ENCODE measurements around the gene IGBP1. TPM values are rescaled to one million over a fixed set of nuclear protein-coding genes. Genes with fewer than 3 reads are reported as not detected.

IGBP1 gene
- polyA plus RNA-seq, 1 of the 3 experiments (the other 2 are of a cell fraction): 49.4 TPM

DNA sequence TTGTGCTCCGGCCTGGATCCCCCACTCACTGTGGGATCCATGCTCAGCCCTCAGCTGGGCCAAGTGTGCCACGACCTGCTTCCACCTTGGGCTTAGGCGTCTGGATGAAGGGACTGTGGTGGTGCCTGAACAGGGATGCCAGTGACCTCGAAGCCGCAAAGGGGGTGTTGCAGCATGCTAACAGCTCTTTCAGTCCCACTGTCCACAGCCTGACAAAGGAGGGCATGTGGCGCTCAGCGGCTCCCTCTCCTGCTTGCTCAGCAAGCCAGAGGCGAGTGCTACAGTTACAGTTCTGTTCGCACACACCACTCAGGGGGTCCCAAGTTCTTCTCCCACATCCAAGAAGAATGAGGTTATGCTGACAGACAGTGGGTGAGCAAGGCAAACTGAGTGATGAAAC lies 5.2 kb upstream of the IGBP1 start:
- ChIA-PET POLR2A (no interaction called here), CTCF (interaction anchor here (0.6 to 1.9 kb wide), 2 partner anchors 31 to 56 kb away, joined by 3 to 5 read pairs; no protein-coding TSS in a partner anchor)
- Histone ChIP-seq H3K4me2 (no peak overlapping the region), H3K27ac (ENCODE audit: low read depth in 2 of 2, low read length in 1 of 2) (no peak overlapping the region), H2AFZ (ENCODE audit: low read depth) (no peak overlapping the region), H3K36me3 (replicated peaks in 1 of 2; ENCODE audit: control insufficient read depth in 1 of 2, insufficient read depth in 2 of 2, low read length in 1 of 2) (no peaks in the 10 kb centered on the region), H3K9ac (no peak overlapping the region), H3K4me1 (ENCODE audit: control insufficient read depth in 1 of 2, insufficient read depth in 2 of 2, low read depth in 1 of 2, low read length in 1 of 2) (no peaks in the 10 kb centered on the region), H3K27me3 (ENCODE audit: insufficient read depth) (no peaks in the 10 kb centered on the region), H4K20me1 (ENCODE audit: insufficient read depth) (no peaks in the 10 kb centered on the region), H3K79me2 (ENCODE audit: insufficient read depth) (no peaks in the 10 kb centered on the region), H3K9me3 (no peaks in the 10 kb centered on the region), H3K4me3 (ENCODE audit: low read depth in 2 of 2, low read length in 1 of 2) (no peak overlapping the region), H3K9me2 (no peaks in the 10 kb centered on the region), H3F3A (replicated peaks; ENCODE audit: insufficient read depth) (no peaks in the 10 kb centered on the region)
- TF ChIP-seq, protein P1, sequence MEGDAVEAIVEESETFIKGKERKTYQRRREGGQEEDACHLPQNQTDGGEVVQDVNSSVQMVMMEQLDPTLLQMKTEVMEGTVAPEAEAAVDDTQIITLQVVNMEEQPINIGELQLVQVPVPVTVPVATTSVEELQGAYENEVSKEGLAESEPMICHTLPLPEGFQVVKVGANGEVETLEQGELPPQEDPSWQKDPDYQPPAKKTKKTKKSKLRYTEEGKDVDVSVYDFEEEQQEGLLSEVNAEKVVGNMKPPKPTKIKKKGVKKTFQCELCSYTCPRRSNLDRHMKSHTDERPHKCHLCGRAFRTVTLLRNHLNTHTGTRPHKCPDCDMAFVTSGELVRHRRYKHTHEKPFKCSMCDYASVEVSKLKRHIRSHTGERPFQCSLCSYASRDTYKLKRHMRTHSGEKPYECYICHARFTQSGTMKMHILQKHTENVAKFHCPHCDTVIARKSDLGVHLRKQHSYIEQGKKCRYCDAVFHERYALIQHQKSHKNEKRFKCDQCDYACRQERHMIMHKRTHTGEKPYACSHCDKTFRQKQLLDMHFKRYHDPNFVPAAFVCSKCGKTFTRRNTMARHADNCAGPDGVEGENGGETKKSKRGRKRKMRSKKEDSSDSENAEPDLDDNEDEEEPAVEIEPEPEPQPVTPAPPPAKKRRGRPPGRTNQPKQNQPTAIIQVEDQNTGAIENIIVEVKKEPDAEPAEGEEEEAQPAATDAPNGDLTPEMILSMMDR (IDR thresholded peaks at IDR 0.05): no peak
- TF ChIP-seq RAD21 (IDR thresholded peaks at IDR 0.05; ENCODE audit: low read length) (no peak), RXRA (IDR thresholded peaks at IDR 0.05; ENCODE audit: borderline replicate concordance, low read depth) (no peak), TEAD4 (IDR thresholded peaks at IDR 0.05; ENCODE audit: borderline replicate concordance, insufficient read depth) (no peak), FOXJ3 (CRISPR knock-in tag; IDR thresholded peaks at IDR 0.05) (no peak), SMC3 (IDR thresholded peaks at IDR 0.05; ENCODE audit: low read depth, low read length) (no peak), SIN3A (IDR thresholded peaks at IDR 0.05; ENCODE audit: borderline replicate concordance, low read depth, low read length) (no peak), TAF1 (IDR thresholded peaks at IDR 0.05; ENCODE audit: borderline replicate concordance, low read depth, low read length) (no peak), JUND (IDR thresholded peaks at IDR 0.05) (no peak), EZH2phosphoT487 (IDR thresholded peaks at IDR 0.05; ENCODE audit: borderline replicate concordance, low read depth) (no peak)
- TF ChIP-seq, protein P2, sequence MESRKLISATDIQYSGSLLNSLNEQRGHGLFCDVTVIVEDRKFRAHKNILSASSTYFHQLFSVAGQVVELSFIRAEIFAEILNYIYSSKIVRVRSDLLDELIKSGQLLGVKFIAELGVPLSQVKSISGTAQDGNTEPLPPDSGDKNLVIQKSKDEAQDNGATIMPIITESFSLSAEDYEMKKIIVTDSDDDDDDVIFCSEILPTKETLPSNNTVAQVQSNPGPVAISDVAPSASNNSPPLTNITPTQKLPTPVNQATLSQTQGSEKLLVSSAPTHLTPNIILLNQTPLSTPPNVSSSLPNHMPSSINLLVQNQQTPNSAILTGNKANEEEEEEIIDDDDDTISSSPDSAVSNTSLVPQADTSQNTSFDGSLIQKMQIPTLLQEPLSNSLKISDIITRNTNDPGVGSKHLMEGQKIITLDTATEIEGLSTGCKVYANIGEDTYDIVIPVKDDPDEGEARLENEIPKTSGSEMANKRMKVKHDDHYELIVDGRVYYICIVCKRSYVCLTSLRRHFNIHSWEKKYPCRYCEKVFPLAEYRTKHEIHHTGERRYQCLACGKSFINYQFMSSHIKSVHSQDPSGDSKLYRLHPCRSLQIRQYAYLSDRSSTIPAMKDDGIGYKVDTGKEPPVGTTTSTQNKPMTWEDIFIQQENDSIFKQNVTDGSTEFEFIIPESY (IDR thresholded peaks at IDR 0.05; ENCODE audit: borderline replicate concordance, low read depth): no peak
- no CpG with 5 or more reads among the region's 9 CpGs for WGBS (ENCODE audit: low lambda C conversion rate)
- no peak for DNase-seq

DNA sequence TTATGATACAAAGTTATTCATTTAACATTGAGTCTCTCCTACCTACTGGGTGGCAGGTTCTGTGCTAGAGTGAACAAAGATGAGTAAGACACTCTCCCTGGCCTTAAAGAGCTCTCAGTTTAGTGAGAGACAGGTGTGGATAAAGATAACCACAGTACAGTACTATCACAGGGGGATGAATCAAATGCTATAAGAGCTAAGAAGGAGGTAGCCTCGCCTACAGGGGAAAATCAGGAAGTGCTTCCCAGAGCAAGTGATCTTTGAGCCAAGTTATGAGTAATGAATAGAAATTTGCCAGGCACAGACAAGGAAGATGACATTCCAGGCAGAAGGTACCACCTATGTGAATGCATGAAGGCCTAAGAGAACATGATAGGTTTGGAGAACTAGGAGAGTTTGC lies 3.4 kb upstream of the IGBP1 start:
- no peak overlapping the region for H3K4me2 ChIP-seq
- no peak for DNase-seq
- WGBS (ENCODE audit: low lambda C conversion rate): 13% methylated on average over 1 of the region's 1 CpG

More for the DNA sequence above, 3.4 kb upstream of the IGBP1 start:
- H2AFZ ChIP-seq (ENCODE audit: low read depth): no peak overlapping the region
- ChIA-PET POLR2A (no interaction called here), CTCF (interaction anchor here (0.6 to 0.7 kb wide), 2 partner anchors 31 to 627 kb away, joined by 3 read pairs; no protein-coding TSS in a partner anchor)
- peaks cover 11% of the 10 kb centered on the region for H3K79me2 ChIP-seq (ENCODE audit: insufficient read depth)
- no peak overlapping the region for H3K9ac ChIP-seq
- peaks cover 0 to under 1% of the 10 kb centered on the region in 2 experiments for H3K36me3 ChIP-seq (replicated peaks in 1 of 2; ENCODE audit: control insufficient read depth in 1 of 2, insufficient read depth in 2 of 2, low read length in 1 of 2)
- H3K27me3 ChIP-seq (ENCODE audit: insufficient read depth): no peaks in the 10 kb centered on the region
- no peaks in the 10 kb centered on the region for H4K20me1 ChIP-seq (ENCODE audit: insufficient read depth)
- H3K9me3 ChIP-seq: no peaks in the 10 kb centered on the region
- TF ChIP-seq, protein P3, sequence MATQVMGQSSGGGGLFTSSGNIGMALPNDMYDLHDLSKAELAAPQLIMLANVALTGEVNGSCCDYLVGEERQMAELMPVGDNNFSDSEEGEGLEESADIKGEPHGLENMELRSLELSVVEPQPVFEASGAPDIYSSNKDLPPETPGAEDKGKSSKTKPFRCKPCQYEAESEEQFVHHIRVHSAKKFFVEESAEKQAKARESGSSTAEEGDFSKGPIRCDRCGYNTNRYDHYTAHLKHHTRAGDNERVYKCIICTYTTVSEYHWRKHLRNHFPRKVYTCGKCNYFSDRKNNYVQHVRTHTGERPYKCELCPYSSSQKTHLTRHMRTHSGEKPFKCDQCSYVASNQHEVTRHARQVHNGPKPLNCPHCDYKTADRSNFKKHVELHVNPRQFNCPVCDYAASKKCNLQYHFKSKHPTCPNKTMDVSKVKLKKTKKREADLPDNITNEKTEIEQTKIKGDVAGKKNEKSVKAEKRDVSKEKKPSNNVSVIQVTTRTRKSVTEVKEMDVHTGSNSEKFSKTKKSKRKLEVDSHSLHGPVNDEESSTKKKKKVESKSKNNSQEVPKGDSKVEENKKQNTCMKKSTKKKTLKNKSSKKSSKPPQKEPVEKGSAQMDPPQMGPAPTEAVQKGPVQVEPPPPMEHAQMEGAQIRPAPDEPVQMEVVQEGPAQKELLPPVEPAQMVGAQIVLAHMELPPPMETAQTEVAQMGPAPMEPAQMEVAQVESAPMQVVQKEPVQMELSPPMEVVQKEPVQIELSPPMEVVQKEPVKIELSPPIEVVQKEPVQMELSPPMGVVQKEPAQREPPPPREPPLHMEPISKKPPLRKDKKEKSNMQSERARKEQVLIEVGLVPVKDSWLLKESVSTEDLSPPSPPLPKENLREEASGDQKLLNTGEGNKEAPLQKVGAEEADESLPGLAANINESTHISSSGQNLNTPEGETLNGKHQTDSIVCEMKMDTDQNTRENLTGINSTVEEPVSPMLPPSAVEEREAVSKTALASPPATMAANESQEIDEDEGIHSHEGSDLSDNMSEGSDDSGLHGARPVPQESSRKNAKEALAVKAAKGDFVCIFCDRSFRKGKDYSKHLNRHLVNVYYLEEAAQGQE (IDR thresholded peaks at IDR 0.05; ENCODE audit: low read depth, low read length): no peak
- TF ChIP-seq NRF1 (IDR thresholded peaks at IDR 0.05; ENCODE audit: low read depth, low read length) (no peak), MEF2A (IDR thresholded peaks at IDR 0.05; ENCODE audit: borderline replicate concordance, low read depth) (no peak), NFIC (IDR thresholded peaks at IDR 0.05; ENCODE audit: borderline replicate concordance) (peak; percentile 23; the same call in 1 of the 2 replicates), RCOR1 (IDR thresholded peaks at IDR 0.05; ENCODE audit: low read length) (no peak), MXI1 (IDR thresholded peaks at IDR 0.05; ENCODE audit: low read depth, low read length) (no peak), ELF1 (IDR thresholded peaks at IDR 0.05) (peak; percentile 26; the same call in 1 of the 2 replicates)
- TF ChIP-seq, protein P4, sequence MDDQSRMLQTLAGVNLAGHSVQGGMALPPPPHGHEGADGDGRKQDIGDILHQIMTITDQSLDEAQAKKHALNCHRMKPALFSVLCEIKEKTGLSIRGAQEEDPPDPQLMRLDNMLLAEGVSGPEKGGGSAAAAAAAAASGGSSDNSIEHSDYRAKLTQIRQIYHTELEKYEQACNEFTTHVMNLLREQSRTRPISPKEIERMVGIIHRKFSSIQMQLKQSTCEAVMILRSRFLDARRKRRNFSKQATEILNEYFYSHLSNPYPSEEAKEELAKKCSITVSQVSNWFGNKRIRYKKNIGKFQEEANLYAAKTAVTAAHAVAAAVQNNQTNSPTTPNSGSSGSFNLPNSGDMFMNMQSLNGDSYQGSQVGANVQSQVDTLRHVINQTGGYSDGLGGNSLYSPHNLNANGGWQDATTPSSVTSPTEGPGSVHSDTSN (IDR thresholded peaks at IDR 0.05): no peak
- no peaks in the 10 kb centered on the region for H3K9me2 ChIP-seq
- no peak overlapping the region for H3K4me3 ChIP-seq (ENCODE audit: low read depth in 2 of 2, low read length in 1 of 2)
- H3K4me1 ChIP-seq (ENCODE audit: control insufficient read depth in 1 of 2, insufficient read depth in 2 of 2, low read depth in 1 of 2, low read length in 1 of 2): peaks cover 0 to 6% of the 10 kb centered on the region in 2 experiments; a peak in 1 of 4 replicates
- no peaks in the 10 kb centered on the region for H3F3A ChIP-seq (replicated peaks; ENCODE audit: insufficient read depth)
- no peak overlapping the region for H3K27ac ChIP-seq (ENCODE audit: low read depth in 2 of 2, low read length in 1 of 2)
